HCT116 (cell line): ENCODE data around the gene CCBE1. TPM values are rescaled to one million over a fixed set of nuclear protein-coding genes. Genes with fewer than 3 reads are reported as not detected.

Experiments
- ATAC-seq: fragments of 200-7000 bp; cut with Tn5 transposase; 2 replicates; pipeline ENCODE4 v1.9.1; 2020; ENCODE audit warnings: mild to moderate bottlenecking, moderate library complexity
- BruUV-seq: library from RNA; stranded (reverse); fragments of 400-500 nt; replicated peaks from 2 replicates; lab custom pipeline; 2021; lab: Mats Ljungman, UMichigan
- CTCF ChIA-PET: fragments of 300-600 bp; sonication (Branson Sonifier 250); formaldehyde crosslinking; loops from one replicate; lab custom pipeline; 2021; ENCODE audit warnings: antibody characterized with exemption; lab: Charles Lee
- POLR2A ChIA-PET: fragments of 300-600, 350-600 bp; sonication (Branson Sonifier 250); formaldehyde crosslinking; loops from one replicate; lab custom pipeline; 2021; ENCODE audit warnings: antibody characterized with exemption; lab: Charles Lee
- RAD21 ChIA-PET, 2 experiments: fragments of 300-600 bp; sonication (Branson Sonifier 250); formaldehyde crosslinking; loops; one replicate each; lab custom pipeline; 2023; ENCODE audit warnings: low total read pairs in 2 of 2; ENCODE audit not compliant: uncharacterized antibody in 2 of 2, unreplicated experiment in 2 of 2, low non-redundant PET in 1 of 2; lab: Charles Lee
- DNase-seq: peaks from one replicate; pipeline ENCODE4 v3.0.0-alpha.2; 2010; ENCODE audit warnings: low read depth, low spot score
- H2AFZ ChIP-seq: fragments of 200-600 bp; shearing (Covaris generic), sonication (generic); 2 replicates; pipeline ENCODE4 v1.6.1; 2017; ENCODE audit warnings: low read depth, mixed run types, mixed read lengths, antibody characterized with exemption, low read length; ENCODE audit not compliant: poor library complexity, severe bottlenecking
- H3K27ac ChIP-seq: 2 replicates; pipeline ENCODE4 v1.5.1; 2012; ENCODE audit warnings: low read depth, low read length
- H3K27me3 ChIP-seq: fragments of 200-600 bp; sonication (generic); 2 replicates; pipeline ENCODE4 v1.6.1; 2016; ENCODE audit warnings: mixed run types, low read length, mixed read lengths; ENCODE audit not compliant: insufficient read depth
- H3K36me3 ChIP-seq, 2 experiments: fragments of 200-500 bp in 1 of 2; fragments of 200-600 bp in 1 of 2; sonication (Bioruptor generic) in 1 of 2; sonication (generic) in 1 of 2; 2 replicates each; pipeline versions ENCODE4 v1.5.1 to v1.6.1; 2014 to 2016; ENCODE audit warnings: low read length in 2 of 2, inconsistent platforms in 1 of 2, mixed read lengths in 1 of 2, mixed run types in 1 of 2; ENCODE audit not compliant: insufficient read depth in 2 of 2, control insufficient read depth in 1 of 2
- H3K4me1 ChIP-seq, 2 experiments: fragments of 200-600 bp in 1 of 2; sonication (generic) in 1 of 2; 2 replicates each; pipeline versions ENCODE4 v1.5.1 to v1.6.1; 2012 to 2017; ENCODE audit warnings: low read length in 2 of 2, inconsistent platforms in 1 of 2, mild to moderate bottlenecking in 1 of 2, mixed read lengths in 1 of 2, mixed run types in 1 of 2, moderate library complexity in 1 of 2; ENCODE audit not compliant: insufficient read depth in 2 of 2, control insufficient read depth in 1 of 2
- H3K4me2 ChIP-seq: fragments of 200-600 bp; sonication (generic); 2 replicates; pipeline ENCODE4 v1.6.1; 2017; ENCODE audit warnings: mixed run types, low read length, mixed read lengths
- H3K4me3 ChIP-seq, 2 experiments: fragments of 200-600 bp in 1 of 2; sonication (generic) in 1 of 2; replicated peaks in 1 of 2; 2 replicates each; pipeline ENCODE4 v1.5.1; 2011 to 2016; ENCODE audit warnings: low read length in 2 of 2, control low read depth in 1 of 2, low read depth in 1 of 2, mild to moderate bottlenecking in 1 of 2, mixed read lengths in 1 of 2, mixed run types in 1 of 2
- H3K79me2 ChIP-seq: fragments of 200-600 bp; sonication (generic); 2 replicates; pipeline ENCODE4 v1.6.1; 2017; ENCODE audit warnings: mild to moderate bottlenecking, mixed run types, low read length, moderate library complexity, mixed read lengths; ENCODE audit not compliant: insufficient read depth
- H3K9ac ChIP-seq: fragments of 200-600 bp; sonication (generic); 2 replicates; pipeline ENCODE4 v1.6.1; 2016; ENCODE audit warnings: low read length, mixed read lengths
- H3K9me2 ChIP-seq: fragments of 200-600 bp; sonication (generic), shearing (Covaris generic); 2 replicates; pipeline ENCODE4 v1.6.1; 2017; ENCODE audit warnings: mixed run types, mild to moderate bottlenecking, moderate library complexity; ENCODE audit not compliant: insufficient read depth
- H3K9me3 ChIP-seq, 2 experiments: fragments of 200-500 bp in 1 of 2; fragments of 200-600 bp in 1 of 2; sonication (Bioruptor generic) in 1 of 2; sonication (generic) in 1 of 2; 2 replicates each; pipeline ENCODE4 v1.6.1; 2014 to 2017; ENCODE audit warnings: low read length in 2 of 2, mixed read lengths in 2 of 2, inconsistent platforms in 1 of 2, low read depth in 1 of 2, mild to moderate bottlenecking in 1 of 2, mixed run types in 1 of 2, moderate library complexity in 1 of 2; ENCODE audit not compliant: control insufficient read depth in 1 of 2, insufficient read depth in 1 of 2
- H4K20me1 ChIP-seq: fragments of 200-600 bp; sonication (generic), shearing (Covaris generic); 2 replicates; pipeline ENCODE4 v1.6.1; 2017; ENCODE audit warnings: mixed run types, mild to moderate bottlenecking, moderate library complexity; ENCODE audit not compliant: insufficient read depth
- CEBPB ChIP-seq: IDR thresholded peaks from 2 replicates; pipeline ENCODE4 v1.6.1; 2012; ENCODE audit warnings: low read depth
- EGR1 ChIP-seq: IDR thresholded peaks from 2 replicates; pipeline ENCODE4 v1.6.1; 2012; ENCODE audit warnings: low read depth
- TCF7L2 ChIP-seq: IDR thresholded peaks from 2 replicates; pipeline ENCODE4 v1.7.0; 2011; ENCODE audit warnings: borderline replicate concordance, inconsistent platforms; ENCODE audit not compliant: insufficient read depth, insufficient read length; ENCODE audit errors: extremely low read depth
- ZFX ChIP-seq: fragments of 450-650 bp; IDR thresholded peaks from 2 replicates; pipeline ENCODE4 v1.6.1; 2017
- ZNF274 ChIP-seq: fragments of 200-500 bp; sonication (Bioruptor generic); IDR thresholded peaks from 2 replicates; pipeline ENCODE4 v1.6.1; 2014; ENCODE audit warnings: mild to moderate bottlenecking, low read depth, low read length, inconsistent platforms
- intact Hi-C: fragments of 100-400 bp; cut with micrococcal nuclease; formaldehyde crosslinking; loops from 2 replicates; pipeline ENCODE4 v1.10.0; 2022
- total RNA-seq: library from RNA; stranded (reverse); gene quantifications from one replicate; pipeline ENCODE4 v1.2.1, GENCODE V29; 2021; ENCODE audit not compliant: unreplicated experiment
- TF ChIP-seq, protein P1 (sequence below): IDR thresholded peaks from 2 replicates; pipeline ENCODE4 v1.6.1; 2011; ENCODE audit warnings: mild to moderate bottlenecking, low read length, moderate library complexity; ENCODE audit not compliant: insufficient replicate concordance; ENCODE audit errors: extremely low read depth
- TF ChIP-seq, protein P2 (sequence below): IDR thresholded peaks from 2 replicates; pipeline ENCODE4 v1.6.1; 2012; ENCODE audit warnings: low read depth
- TF ChIP-seq, protein P3 (sequence below), 3 experiments: fragments of 200-600 bp in 1 of 3; sonication (generic) in 1 of 3; IDR thresholded peaks in 2 of 3; conservative IDR thresholded peaks in 1 of 3; 2 replicates each; pipeline ENCODE4 v1.5.1; 2012 to 2017; ENCODE audit warnings: low read depth in 2 of 3, low read length in 2 of 3, antibody characterized with exemption in 1 of 3, borderline replicate concordance in 1 of 3, control low read depth in 1 of 3, mild to moderate bottlenecking in 1 of 3, mixed read lengths in 1 of 3, mixed run types in 1 of 3, moderate library complexity in 1 of 3; ENCODE audit not compliant: insufficient read depth in 1 of 3

The CCBE1 gene
- total RNA-seq, 1 experiment from 2014 or later = 0.84 TPM

DNA sequence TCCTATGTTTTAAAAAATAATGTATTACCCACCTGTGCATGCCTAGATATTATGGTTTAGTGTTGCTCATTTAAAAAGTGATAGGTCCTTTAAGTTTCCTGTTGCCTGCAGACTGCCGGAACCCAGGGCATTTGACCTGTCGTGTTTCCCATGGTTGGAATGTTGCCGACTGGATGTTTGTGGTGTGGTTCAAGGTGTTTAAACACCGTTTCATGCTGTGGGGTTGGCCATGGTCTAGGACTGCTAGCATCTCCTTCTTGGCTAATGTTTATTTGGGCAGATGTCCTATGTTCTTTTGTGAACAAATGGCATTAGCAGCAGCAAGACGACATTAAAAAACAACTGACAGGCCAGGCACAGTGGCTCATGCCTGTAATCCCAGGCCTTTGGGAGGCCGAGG lies 245.3 kb downstream of the CCBE1 start:
- POLR2A ChIA-PET = no interaction called here
- no TSS peak for BruUV-seq
- DNase-seq (no peak), ATAC-seq (no peak)
- Histone ChIP-seq H3K9me3 (no peaks in the 10 kb centered on the region), H3K4me2 (no peak overlapping the region), H3K27ac (no peak overlapping the region), H3K4me1 (no peaks in the 10 kb centered on the region), H3K9ac (no peak overlapping the region), H3K27me3 (no peaks in the 10 kb centered on the region), H3K36me3 (no peaks in the 10 kb centered on the region), H4K20me1 (no peaks in the 10 kb centered on the region), H3K79me2 (no peaks in the 10 kb centered on the region), H3K4me3 (no peak overlapping the region), H3K9me2 (no peaks in the 10 kb centered on the region), H2AFZ (no peak overlapping the region)
- CTCF ChIA-PET = no interaction called here
- intact Hi-C loops = no loop called here
- TF ChIP-seq EGR1 = no peak
- TF ChIP-seq, protein P1, sequence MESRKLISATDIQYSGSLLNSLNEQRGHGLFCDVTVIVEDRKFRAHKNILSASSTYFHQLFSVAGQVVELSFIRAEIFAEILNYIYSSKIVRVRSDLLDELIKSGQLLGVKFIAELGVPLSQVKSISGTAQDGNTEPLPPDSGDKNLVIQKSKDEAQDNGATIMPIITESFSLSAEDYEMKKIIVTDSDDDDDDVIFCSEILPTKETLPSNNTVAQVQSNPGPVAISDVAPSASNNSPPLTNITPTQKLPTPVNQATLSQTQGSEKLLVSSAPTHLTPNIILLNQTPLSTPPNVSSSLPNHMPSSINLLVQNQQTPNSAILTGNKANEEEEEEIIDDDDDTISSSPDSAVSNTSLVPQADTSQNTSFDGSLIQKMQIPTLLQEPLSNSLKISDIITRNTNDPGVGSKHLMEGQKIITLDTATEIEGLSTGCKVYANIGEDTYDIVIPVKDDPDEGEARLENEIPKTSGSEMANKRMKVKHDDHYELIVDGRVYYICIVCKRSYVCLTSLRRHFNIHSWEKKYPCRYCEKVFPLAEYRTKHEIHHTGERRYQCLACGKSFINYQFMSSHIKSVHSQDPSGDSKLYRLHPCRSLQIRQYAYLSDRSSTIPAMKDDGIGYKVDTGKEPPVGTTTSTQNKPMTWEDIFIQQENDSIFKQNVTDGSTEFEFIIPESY = no peak
- no peak for TF ChIP-seq ZNF274
- TF ChIP-seq ZFX = no peak
- TF ChIP-seq, protein P2, sequence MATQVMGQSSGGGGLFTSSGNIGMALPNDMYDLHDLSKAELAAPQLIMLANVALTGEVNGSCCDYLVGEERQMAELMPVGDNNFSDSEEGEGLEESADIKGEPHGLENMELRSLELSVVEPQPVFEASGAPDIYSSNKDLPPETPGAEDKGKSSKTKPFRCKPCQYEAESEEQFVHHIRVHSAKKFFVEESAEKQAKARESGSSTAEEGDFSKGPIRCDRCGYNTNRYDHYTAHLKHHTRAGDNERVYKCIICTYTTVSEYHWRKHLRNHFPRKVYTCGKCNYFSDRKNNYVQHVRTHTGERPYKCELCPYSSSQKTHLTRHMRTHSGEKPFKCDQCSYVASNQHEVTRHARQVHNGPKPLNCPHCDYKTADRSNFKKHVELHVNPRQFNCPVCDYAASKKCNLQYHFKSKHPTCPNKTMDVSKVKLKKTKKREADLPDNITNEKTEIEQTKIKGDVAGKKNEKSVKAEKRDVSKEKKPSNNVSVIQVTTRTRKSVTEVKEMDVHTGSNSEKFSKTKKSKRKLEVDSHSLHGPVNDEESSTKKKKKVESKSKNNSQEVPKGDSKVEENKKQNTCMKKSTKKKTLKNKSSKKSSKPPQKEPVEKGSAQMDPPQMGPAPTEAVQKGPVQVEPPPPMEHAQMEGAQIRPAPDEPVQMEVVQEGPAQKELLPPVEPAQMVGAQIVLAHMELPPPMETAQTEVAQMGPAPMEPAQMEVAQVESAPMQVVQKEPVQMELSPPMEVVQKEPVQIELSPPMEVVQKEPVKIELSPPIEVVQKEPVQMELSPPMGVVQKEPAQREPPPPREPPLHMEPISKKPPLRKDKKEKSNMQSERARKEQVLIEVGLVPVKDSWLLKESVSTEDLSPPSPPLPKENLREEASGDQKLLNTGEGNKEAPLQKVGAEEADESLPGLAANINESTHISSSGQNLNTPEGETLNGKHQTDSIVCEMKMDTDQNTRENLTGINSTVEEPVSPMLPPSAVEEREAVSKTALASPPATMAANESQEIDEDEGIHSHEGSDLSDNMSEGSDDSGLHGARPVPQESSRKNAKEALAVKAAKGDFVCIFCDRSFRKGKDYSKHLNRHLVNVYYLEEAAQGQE = no peak
- no peak for TF ChIP-seq TCF7L2
- TF ChIP-seq CEBPB = no peak
- TF ChIP-seq, protein P3, sequence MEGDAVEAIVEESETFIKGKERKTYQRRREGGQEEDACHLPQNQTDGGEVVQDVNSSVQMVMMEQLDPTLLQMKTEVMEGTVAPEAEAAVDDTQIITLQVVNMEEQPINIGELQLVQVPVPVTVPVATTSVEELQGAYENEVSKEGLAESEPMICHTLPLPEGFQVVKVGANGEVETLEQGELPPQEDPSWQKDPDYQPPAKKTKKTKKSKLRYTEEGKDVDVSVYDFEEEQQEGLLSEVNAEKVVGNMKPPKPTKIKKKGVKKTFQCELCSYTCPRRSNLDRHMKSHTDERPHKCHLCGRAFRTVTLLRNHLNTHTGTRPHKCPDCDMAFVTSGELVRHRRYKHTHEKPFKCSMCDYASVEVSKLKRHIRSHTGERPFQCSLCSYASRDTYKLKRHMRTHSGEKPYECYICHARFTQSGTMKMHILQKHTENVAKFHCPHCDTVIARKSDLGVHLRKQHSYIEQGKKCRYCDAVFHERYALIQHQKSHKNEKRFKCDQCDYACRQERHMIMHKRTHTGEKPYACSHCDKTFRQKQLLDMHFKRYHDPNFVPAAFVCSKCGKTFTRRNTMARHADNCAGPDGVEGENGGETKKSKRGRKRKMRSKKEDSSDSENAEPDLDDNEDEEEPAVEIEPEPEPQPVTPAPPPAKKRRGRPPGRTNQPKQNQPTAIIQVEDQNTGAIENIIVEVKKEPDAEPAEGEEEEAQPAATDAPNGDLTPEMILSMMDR (IDR thresholded peaks at IDR 0.05 in 2 of 3, conservative IDR thresholded peaks at IDR 0.05 in 1 of 3; ENCODE audit: borderline replicate concordance in 1 of 3, insufficient read depth in 1 of 3, low read depth in 2 of 3, low read length in 2 of 3) = no peak
- RAD21 ChIA-PET = no interaction called here
